IMR-90 (cell line): ENCODE measurements around the gene DRC7. TPM values are rescaled to one million over a fixed set of nuclear protein-coding genes. Genes with fewer than 3 reads are reported as not detected.

ENCODE experiments used
- ATAC-seq: fragments of 200-7000 bp; cut with Tn5 transposase; 2 replicates; pipeline ENCODE4 v1.9.1; 2020; ENCODE audit warnings: low read depth, mild to moderate bottlenecking, moderate library complexity
- BruUV-seq: library from RNA; stranded (reverse); fragments of 400-500 nt; replicated peaks from 2 replicates; lab custom pipeline; 2021; lab: Mats Ljungman, UMichigan
- CTCF ChIA-PET: fragments of 300-600 bp; formaldehyde crosslinking; extraction: SDS; loops from one replicate; lab custom pipeline; 2021; ENCODE audit warnings: antibody characterized with exemption; lab: Yijun Ruan, JAX
- POLR2A ChIA-PET: fragments of 300-600 bp; sonication (Branson Sonifier 250); formaldehyde crosslinking; loops from one replicate; lab custom pipeline; 2022; ENCODE audit warnings: antibody characterized with exemption; ENCODE audit not compliant: unreplicated experiment; lab: Charles Lee
- DNase-seq: peaks from one replicate; pipeline ENCODE4 v3.0.0; 2013
- H2AFZ ChIP-seq: replicated peaks from 2 replicates; pipeline ENCODE3; 2013; ENCODE audit warnings: low read length, mild to moderate bottlenecking; ENCODE audit not compliant: poor library complexity
- H2AK5ac ChIP-seq: 2 replicates; pipeline ENCODE4 v1.6.1; 2013; ENCODE audit warnings: low read depth, low read length, inconsistent platforms
- H2AK9ac ChIP-seq: replicated peaks from 2 replicates; pipeline ENCODE3; 2013; ENCODE audit warnings: mild to moderate bottlenecking, low read depth, low read length, moderate library complexity; ENCODE audit not compliant: poor library complexity
- H2BK120ac ChIP-seq: 2 replicates; pipeline ENCODE4 v1.6.1; 2013; ENCODE audit warnings: low read depth, low read length, inconsistent platforms
- H2BK15ac ChIP-seq: 3 replicates; pipeline ENCODE4 v1.6.1; 2013; ENCODE audit warnings: low read depth, low read length, inconsistent platforms
- H2BK20ac ChIP-seq: 2 replicates; pipeline ENCODE4 v1.6.1; 2013; ENCODE audit warnings: low read depth, mild to moderate bottlenecking, inconsistent platforms, low read length, moderate library complexity
- H2BK5ac ChIP-seq: 2 replicates; pipeline ENCODE4 v1.6.1; 2013; ENCODE audit warnings: mild to moderate bottlenecking, low read depth, low read length, inconsistent platforms; ENCODE audit not compliant: poor library complexity, severe bottlenecking
- H3K14ac ChIP-seq: replicated peaks from 2 replicates; pipeline ENCODE4 v1.6.1; 2013; ENCODE audit warnings: low read depth, low read length, inconsistent platforms
- H3K18ac ChIP-seq: 2 replicates; pipeline ENCODE4 v1.6.1; 2013; ENCODE audit warnings: low read depth, low read length, control low read depth
- H3K23ac ChIP-seq: 2 replicates; pipeline ENCODE4 v1.6.1; 2013; ENCODE audit warnings: low read depth, low read length, inconsistent platforms
- H3K27ac ChIP-seq: 2 replicates; pipeline ENCODE4 v1.5.1; 2013; ENCODE audit warnings: mild to moderate bottlenecking, control low read depth, low read length; ENCODE audit not compliant: insufficient read depth
- H3K27me3 ChIP-seq: 2 replicates; pipeline ENCODE4 v1.6.1; 2013; ENCODE audit warnings: low read length; ENCODE audit not compliant: control insufficient read depth, insufficient read depth
- H3K36me3 ChIP-seq: 2 replicates; pipeline ENCODE4 v1.6.1; 2013; ENCODE audit warnings: low read length, mixed read lengths; ENCODE audit not compliant: control insufficient read depth, insufficient read depth
- H3K4ac ChIP-seq: 2 replicates; pipeline ENCODE4 v1.6.1; 2013; ENCODE audit warnings: low read depth, low read length, inconsistent platforms
- H3K4me1 ChIP-seq: 2 replicates; pipeline ENCODE4 v1.6.1; 2013; ENCODE audit warnings: low read length, mixed read lengths; ENCODE audit not compliant: control insufficient read depth, insufficient read depth
- H3K4me2 ChIP-seq: 2 replicates; pipeline ENCODE4 v1.6.1; 2013; ENCODE audit warnings: low read depth, mild to moderate bottlenecking, control low read depth, low read length, moderate library complexity
- H3K4me3 ChIP-seq: 2 replicates; pipeline ENCODE4 v1.5.1; 2013; ENCODE audit warnings: low read depth, mild to moderate bottlenecking, control low read depth, low read length, moderate library complexity; ENCODE audit not compliant: insufficient read depth
- H3K56ac ChIP-seq: 2 replicates; pipeline ENCODE4 v1.6.1; 2013; ENCODE audit warnings: low read length, inconsistent platforms; ENCODE audit not compliant: insufficient read depth; ENCODE audit errors: extremely low read depth
- H3K79me1 ChIP-seq, 2 experiments: 2 replicates each; pipeline ENCODE4 v1.6.1; 2013; ENCODE audit warnings: low read length in 2 of 2, inconsistent platforms in 1 of 2, low read depth in 1 of 2
- H3K9ac ChIP-seq: 2 replicates; pipeline ENCODE4 v1.6.1; 2013; ENCODE audit warnings: low read depth, low read length, control low read depth
- H3K9me1 ChIP-seq: 2 replicates; pipeline ENCODE4 v1.6.1; 2013; ENCODE audit warnings: low read length, inconsistent platforms; ENCODE audit not compliant: insufficient read depth
- H3K9me3 ChIP-seq: 2 replicates; pipeline ENCODE4 v1.6.1; 2013; ENCODE audit warnings: low read length; ENCODE audit not compliant: control insufficient read depth, insufficient read depth
- H4K20me1 ChIP-seq: 2 replicates; pipeline ENCODE4 v1.6.1; 2013; ENCODE audit warnings: low read length, inconsistent platforms; ENCODE audit not compliant: insufficient read depth
- H4K5ac ChIP-seq: 2 replicates; pipeline ENCODE4 v1.6.1; 2013; ENCODE audit warnings: mild to moderate bottlenecking, low read depth, low read length, control low read depth
- H4K8ac ChIP-seq, 2 experiments: 2 replicates each; pipeline ENCODE4 v1.6.1; 2013; ENCODE audit warnings: low read depth in 2 of 2, low read length in 2 of 2, control low read depth in 1 of 2, inconsistent platforms in 1 of 2
- H4K91ac ChIP-seq: 2 replicates; pipeline ENCODE4 v1.6.1; 2013; ENCODE audit warnings: low read depth, low read length, inconsistent platforms; ENCODE audit not compliant: insufficient read depth
- BHLHE40 ChIP-seq: fragments of 150-350 bp; IDR thresholded peaks from 2 replicates; pipeline ENCODE4 v1.6.1; 2016; ENCODE audit warnings: mild to moderate bottlenecking, low read depth, low read length
- CEBPB ChIP-seq: IDR thresholded peaks from 2 replicates; pipeline ENCODE4 v1.6.1; 2012; ENCODE audit warnings: low read depth, low read length, improper control_type of control experiment
- CHD1 ChIP-seq: IDR thresholded peaks from 2 replicates; pipeline ENCODE4 v1.6.1; 2012; ENCODE audit warnings: low read depth, low read length, improper control_type of control experiment
- ELK1 ChIP-seq: fragments of 150-350 bp; IDR thresholded peaks from 2 replicates; pipeline ENCODE4 v1.6.1; 2016; ENCODE audit warnings: low read depth, mild to moderate bottlenecking, low read length, moderate library complexity, borderline replicate concordance
- FOS ChIP-seq: fragments of 150-350 bp; IDR thresholded peaks from 2 replicates; pipeline ENCODE4 v1.6.1; 2016; ENCODE audit warnings: low read depth, low read length
- MAFK ChIP-seq: IDR thresholded peaks from 2 replicates; pipeline ENCODE4 v1.6.1; 2012; ENCODE audit warnings: low read depth, low read length, improper control_type of control experiment
- MAZ ChIP-seq: IDR thresholded peaks from 2 replicates; pipeline ENCODE4 v1.6.1; 2012; ENCODE audit warnings: low read depth, mild to moderate bottlenecking, low read length, improper control_type of control experiment, moderate library complexity, borderline replicate concordance
- MXI1 ChIP-seq: IDR thresholded peaks from 2 replicates; pipeline ENCODE4 v1.6.1; 2012; ENCODE audit warnings: low read depth, mild to moderate bottlenecking, low read length, moderate library complexity, borderline replicate concordance
- NFE2L2 ChIP-seq: fragments of 150-350 bp; IDR thresholded peaks from 2 replicates; pipeline ENCODE4 v1.6.1; 2016; ENCODE audit warnings: low read depth, mild to moderate bottlenecking, low read length
- POLR2A ChIP-seq: IDR thresholded peaks from 2 replicates; pipeline ENCODE4 v1.6.1; 2012; ENCODE audit warnings: mild to moderate bottlenecking, low read depth, low read length
- RAD21 ChIP-seq: IDR thresholded peaks from 2 replicates; pipeline ENCODE4 v1.6.1; 2012; ENCODE audit warnings: low read length, improper control_type of control experiment
- RCOR1 ChIP-seq: IDR thresholded peaks from 2 replicates; pipeline ENCODE4 v1.6.1; 2012; ENCODE audit warnings: mild to moderate bottlenecking, low read length, improper control_type of control experiment; ENCODE audit not compliant: insufficient replicate concordance
- RFX5 ChIP-seq: IDR thresholded peaks from 2 replicates; pipeline ENCODE4 v1.8.0; 2012; ENCODE audit warnings: low read depth, mild to moderate bottlenecking, low read length, moderate library complexity
- SMC3 ChIP-seq: fragments of 150-350 bp; IDR thresholded peaks from 2 replicates; pipeline ENCODE4 v1.6.1; 2016; ENCODE audit warnings: low read depth, mild to moderate bottlenecking, antibody characterized with exemption, low read length, moderate library complexity
- WGBS, 2 experiments: methylation state at CpG; one replicate each; pipeline versions ENCODE4 v1.1.5 to v1.1.7; 2013; ENCODE audit warnings: missing lambda C conversion rate in 2 of 2; ENCODE audit not compliant: insufficient read length in 1 of 2; ENCODE audit errors: extremely low coverage in 2 of 2; 5-methylcytosine and 5-hydroxymethylcytosine counted together
- dilution Hi-C: fragments of 300-500 bp; cut with HindIII; formaldehyde crosslinking; loops from one replicate; pipeline ENCODE4 v1.14.3; 2018; ENCODE audit warnings: low sequenced_read_pairs; ENCODE audit not compliant: unreplicated experiment
- in situ Hi-C: fragments of 300-500 bp; cut with MboI; formaldehyde crosslinking; loops from 3 replicates; pipeline ENCODE4 v1.14.3; 2019; ENCODE audit warnings: low sequenced_read_pairs, inconsistent platforms, mixed read lengths
- intact Hi-C: fragments of 100-400 bp; cut with micrococcal nuclease; formaldehyde crosslinking; loops from 2 replicates; pipeline ENCODE4 v1.10.0; 2022
- polyA plus RNA-seq, 3 experiments: library from polyadenylated mRNA; depleted of rRNA; stranded (reverse); fragments of >200 nt; gene quantifications; 2 replicates each; pipeline ENCODE4 v1.2.3, GENCODE V29; 2012; ENCODE audit warnings: low replicate concordance in 1 of 3
- total RNA-seq: library from RNA; depleted of rRNA; stranded (reverse); fragments of >200 nt; gene quantifications from 2 replicates; pipeline ENCODE4 v1.2.3, GENCODE V29; 2012
- TF ChIP-seq, protein P1 (sequence below): conservative IDR thresholded peaks from 2 replicates; pipeline ENCODE4 v1.5.1; 2012; ENCODE audit warnings: mild to moderate bottlenecking, low read depth, low read length, improper control_type of control experiment
- TF ChIP-seq, protein P2 (sequence below): fragments of 150-350 bp; IDR thresholded peaks from 2 replicates; pipeline ENCODE4 v1.6.1; 2017; ENCODE audit warnings: mild to moderate bottlenecking, antibody characterized with exemption, low read length, low read depth

Gene DRC7
- total and polyA plus RNA-seq, 2 of the 4 experiments (the other 2 are of a cell fraction): not detected

DNA sequence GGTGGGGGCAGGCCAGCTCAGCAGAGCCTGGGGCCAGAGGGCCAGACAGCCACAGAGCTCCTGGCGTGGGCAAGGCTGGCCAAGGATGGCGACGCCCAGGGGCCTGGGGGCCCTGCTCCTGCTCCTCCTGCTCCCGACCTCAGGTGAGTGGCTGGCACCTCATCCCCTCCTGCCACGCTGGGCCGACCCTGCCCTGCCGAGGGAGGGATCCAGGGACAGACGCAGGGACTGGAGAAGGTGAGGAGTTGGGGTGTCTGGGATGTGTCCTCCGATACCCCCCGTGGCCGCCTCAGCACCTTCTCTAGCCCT is 26.4 kb upstream of the DRC7 start, which contains the start of gene ADGRG3:
TSS of gene ADGRG3 (plus strand) at position 44 of the 309 bp plus-strand sequence. CDS start at position 86, 42 bp downstream.
- H2AK5ac ChIP-seq: no peak within 1 kb of the TSS
- CTCF ChIA-PET: no interaction called here
- H4K5ac ChIP-seq: no peak within 1 kb of the TSS
- in situ Hi-C loops (no loop called here), dilution Hi-C loops (no loop called here), intact Hi-C loops (no loop called here)
- H4K20me1 ChIP-seq: no peaks in the 10 kb centered on the region; the same call in 1 of the 2 replicates
- H3K79me1 ChIP-seq: no peaks in the 10 kb centered on the region
- H2AK9ac ChIP-seq: peak within 1 kb of the TSS; percentile 42
- no peak for TF ChIP-seq FOS
- no peak for TF ChIP-seq CHD1
- no peak for TF ChIP-seq POLR2A
- TF ChIP-seq RFX5: no peak
- TF ChIP-seq CEBPB: no peak
- TF ChIP-seq ELK1: no peak
- no peak for TF ChIP-seq MAZ
- TF ChIP-seq RAD21: no peak
- TF ChIP-seq NFE2L2: no peak
- TF ChIP-seq, protein P1, sequence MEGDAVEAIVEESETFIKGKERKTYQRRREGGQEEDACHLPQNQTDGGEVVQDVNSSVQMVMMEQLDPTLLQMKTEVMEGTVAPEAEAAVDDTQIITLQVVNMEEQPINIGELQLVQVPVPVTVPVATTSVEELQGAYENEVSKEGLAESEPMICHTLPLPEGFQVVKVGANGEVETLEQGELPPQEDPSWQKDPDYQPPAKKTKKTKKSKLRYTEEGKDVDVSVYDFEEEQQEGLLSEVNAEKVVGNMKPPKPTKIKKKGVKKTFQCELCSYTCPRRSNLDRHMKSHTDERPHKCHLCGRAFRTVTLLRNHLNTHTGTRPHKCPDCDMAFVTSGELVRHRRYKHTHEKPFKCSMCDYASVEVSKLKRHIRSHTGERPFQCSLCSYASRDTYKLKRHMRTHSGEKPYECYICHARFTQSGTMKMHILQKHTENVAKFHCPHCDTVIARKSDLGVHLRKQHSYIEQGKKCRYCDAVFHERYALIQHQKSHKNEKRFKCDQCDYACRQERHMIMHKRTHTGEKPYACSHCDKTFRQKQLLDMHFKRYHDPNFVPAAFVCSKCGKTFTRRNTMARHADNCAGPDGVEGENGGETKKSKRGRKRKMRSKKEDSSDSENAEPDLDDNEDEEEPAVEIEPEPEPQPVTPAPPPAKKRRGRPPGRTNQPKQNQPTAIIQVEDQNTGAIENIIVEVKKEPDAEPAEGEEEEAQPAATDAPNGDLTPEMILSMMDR: no peak
- TF ChIP-seq MAFK: no peak
- no peak for TF ChIP-seq BHLHE40
- TF ChIP-seq, protein P2, sequence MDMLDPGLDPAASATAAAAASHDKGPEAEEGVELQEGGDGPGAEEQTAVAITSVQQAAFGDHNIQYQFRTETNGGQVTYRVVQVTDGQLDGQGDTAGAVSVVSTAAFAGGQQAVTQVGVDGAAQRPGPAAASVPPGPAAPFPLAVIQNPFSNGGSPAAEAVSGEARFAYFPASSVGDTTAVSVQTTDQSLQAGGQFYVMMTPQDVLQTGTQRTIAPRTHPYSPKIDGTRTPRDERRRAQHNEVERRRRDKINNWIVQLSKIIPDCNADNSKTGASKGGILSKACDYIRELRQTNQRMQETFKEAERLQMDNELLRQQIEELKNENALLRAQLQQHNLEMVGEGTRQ: no peak
- TF ChIP-seq RCOR1: no peak
- no peak for TF ChIP-seq MXI1
- no peak for TF ChIP-seq SMC3
- H3K27ac ChIP-seq: no peak within 1 kb of the TSS
- no peak within 1 kb of the TSS for H3K18ac ChIP-seq
- H3K9me1 ChIP-seq: no peaks in the 10 kb centered on the region; the same call in 1 of the 2 replicates
- H3K4me3 ChIP-seq: no peak within 1 kb of the TSS
- H2BK15ac ChIP-seq: no peak within 1 kb of the TSS
- 80% methylated on average over 1 of the region's 11 CpGs; no CpG with 5 or more reads in 1 of the 2 experiments for WGBS, 2 experiments
- no peak within 1 kb of the TSS for H3K14ac ChIP-seq
- DNase-seq (no peak), ATAC-seq (no peak)
- no TSS peak for BruUV-seq
- POLR2A ChIA-PET: no interaction called here
- H2BK20ac ChIP-seq: no peak within 1 kb of the TSS
- no peak within 1 kb of the TSS for H4K91ac ChIP-seq
- H2AFZ ChIP-seq: peak within 1 kb of the TSS; percentile 32
- no peak within 1 kb of the TSS for H3K9ac ChIP-seq
- no peaks in the 10 kb centered on the region for H3K9me3 ChIP-seq
- H3K4ac ChIP-seq: no peak within 1 kb of the TSS
- no peak within 1 kb of the TSS for H4K8ac ChIP-seq
- no peak within 1 kb of the TSS for H2BK120ac ChIP-seq
- H3K23ac ChIP-seq: no peak within 1 kb of the TSS
- H3K27me3 ChIP-seq: peaks cover 35% of the 10 kb centered on the region
- H2BK5ac ChIP-seq: no peak within 1 kb of the TSS
- H3K4me1 ChIP-seq: no peaks in the 10 kb centered on the region
- no peak within 1 kb of the TSS for H3K56ac ChIP-seq
- H3K4me2 ChIP-seq: no peak within 1 kb of the TSS
- H3K36me3 ChIP-seq: no peaks in the 10 kb centered on the region
